MM.1S (cell line): ENCODE results near the gene DDHD1.

Experiments
- EZH2 ChIP-seq: fragments of 300-600 bp; sonication (generic); optimal IDR thresholded peaks from 2 replicates; pipeline ENCODE3; 2017; ENCODE audit warnings: low read depth, mild to moderate bottlenecking, antibody characterized with exemption, low read length, mixed read lengths
- EZH2phosphoT487 ChIP-seq: fragments of 300-600 bp; sonication (generic); IDR thresholded peaks from 2 replicates; pipeline ENCODE4 v1.6.1; 2018; ENCODE audit warnings: antibody characterized with exemption, low read length
- TF ChIP-seq, protein P1 (sequence below): fragments of 300-600 bp; sonication (generic); IDR thresholded peaks from 2 replicates; pipeline ENCODE4 v1.5.1; 2016; ENCODE audit warnings: antibody characterized with exemption, low read length, mixed read lengths

DNA sequence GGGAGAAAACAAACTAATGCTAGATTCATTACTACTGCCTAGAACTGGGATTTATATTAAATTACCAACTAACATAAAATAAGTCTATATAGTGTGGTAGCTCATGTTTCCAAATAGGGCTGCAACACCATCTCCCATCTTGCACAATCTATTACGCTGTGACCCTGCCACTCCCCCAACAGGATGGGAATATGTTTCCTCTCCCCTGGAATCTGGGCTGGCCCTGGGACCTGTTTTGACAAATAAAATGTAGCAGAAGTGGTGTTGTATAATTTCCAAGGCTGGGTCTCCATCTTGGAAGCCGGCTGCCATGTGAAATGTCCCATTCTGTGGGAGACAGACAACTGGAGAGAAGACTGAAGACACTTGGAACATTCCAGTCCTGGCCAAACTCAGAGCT is 156.6 kb downstream of the DDHD1 start:
- TF ChIP-seq EZH2 (no peak), EZH2phosphoT487 (no peak)
- TF ChIP-seq, protein P1, sequence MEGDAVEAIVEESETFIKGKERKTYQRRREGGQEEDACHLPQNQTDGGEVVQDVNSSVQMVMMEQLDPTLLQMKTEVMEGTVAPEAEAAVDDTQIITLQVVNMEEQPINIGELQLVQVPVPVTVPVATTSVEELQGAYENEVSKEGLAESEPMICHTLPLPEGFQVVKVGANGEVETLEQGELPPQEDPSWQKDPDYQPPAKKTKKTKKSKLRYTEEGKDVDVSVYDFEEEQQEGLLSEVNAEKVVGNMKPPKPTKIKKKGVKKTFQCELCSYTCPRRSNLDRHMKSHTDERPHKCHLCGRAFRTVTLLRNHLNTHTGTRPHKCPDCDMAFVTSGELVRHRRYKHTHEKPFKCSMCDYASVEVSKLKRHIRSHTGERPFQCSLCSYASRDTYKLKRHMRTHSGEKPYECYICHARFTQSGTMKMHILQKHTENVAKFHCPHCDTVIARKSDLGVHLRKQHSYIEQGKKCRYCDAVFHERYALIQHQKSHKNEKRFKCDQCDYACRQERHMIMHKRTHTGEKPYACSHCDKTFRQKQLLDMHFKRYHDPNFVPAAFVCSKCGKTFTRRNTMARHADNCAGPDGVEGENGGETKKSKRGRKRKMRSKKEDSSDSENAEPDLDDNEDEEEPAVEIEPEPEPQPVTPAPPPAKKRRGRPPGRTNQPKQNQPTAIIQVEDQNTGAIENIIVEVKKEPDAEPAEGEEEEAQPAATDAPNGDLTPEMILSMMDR: no peak
